ENCODE results near the gene DSG3. TPM values are rescaled to one million over a fixed set of nuclear protein-coding genes. Genes with fewer than 3 reads are reported as not detected.

DSG3 gene
- total and polyA plus RNA-seq, 10 of the 15 experiments (the other 5 are each of a cell fraction or from before 2014, with no cell fraction given), result 0.01 to 0.36 (median 0.30) TPM

DNA sequence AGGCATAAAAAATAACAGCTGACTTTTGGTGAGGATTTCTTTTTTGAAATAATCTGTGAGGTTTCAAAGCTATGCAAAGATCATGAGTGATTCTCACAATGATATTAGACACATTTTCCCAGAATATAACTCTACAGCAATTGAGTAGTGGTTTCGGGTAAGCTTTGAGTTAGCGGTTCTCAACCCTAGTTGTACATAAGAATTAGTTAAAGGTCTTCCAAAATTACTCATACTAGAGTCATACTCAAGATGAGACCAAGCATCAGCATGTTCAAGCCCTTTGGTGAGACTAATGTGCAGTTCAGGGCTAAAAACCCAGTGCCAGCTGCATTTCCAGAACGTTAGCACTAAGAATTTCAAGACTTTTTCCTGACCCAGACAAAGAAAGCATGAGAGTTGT is 39.9 kb upstream of the DSG3 start (continued):
- no peak for TF ChIP-seq ATF3 (IDR thresholded peaks at IDR 0.05; ENCODE audit: borderline replicate concordance, extremely low read depth, low read depth, low read length)
- TF ChIP-seq ZSCAN29 (IDR thresholded peaks at IDR 0.05), result no peak
- TF ChIP-seq SIX5 (IDR thresholded peaks at IDR 0.05; ENCODE audit: low read depth, low read length, severe bottlenecking), result no peak
- TF ChIP-seq FOS (IDR thresholded peaks at IDR 0.05; ENCODE audit: borderline replicate concordance, extremely low read depth, insufficient read length), result no peak
- no peak for TF ChIP-seq TCF7 (IDR thresholded peaks at IDR 0.05; ENCODE audit: borderline replicate concordance)
- TF ChIP-seq SRF (IDR thresholded peaks at IDR 0.05; ENCODE audit: low read depth in 2 of 2, low read length in 2 of 2), result no peak
- TF ChIP-seq RELB (IDR thresholded peaks at IDR 0.05; ENCODE audit: low read depth), result no peak
- no peak for TF ChIP-seq POLR2AphosphoS2 (IDR thresholded peaks at IDR 0.05; ENCODE audit: low read depth, low read length)
- no peak for TF ChIP-seq SREBF1 (IDR thresholded peaks at IDR 0.05; ENCODE audit: low read length)
- peak; percentile 62 for TF ChIP-seq JUNB (IDR thresholded peaks at IDR 0.05)
- no peak for TF ChIP-seq YBX1 (IDR thresholded peaks at IDR 0.05)
- TF ChIP-seq BHLHE40 (IDR thresholded peaks at IDR 0.05; ENCODE audit: borderline replicate concordance in 1 of 2, low read depth in 2 of 2, low read length in 1 of 2), result no peak
- TF ChIP-seq TCF12 (IDR thresholded peaks at IDR 0.05; ENCODE audit: low read depth, low read length), result no peak
- TF ChIP-seq NFIC (IDR thresholded peaks at IDR 0.05; ENCODE audit: low read depth, low read length), result 0 out of 2 replicates have a peak, but pooled peaks have one; percentile 52
- TF ChIP-seq SUPT20H (IDR thresholded peaks at IDR 0.05; ENCODE audit: borderline replicate concordance, control insufficient read depth, low read depth, low read length), result no peak
- TF ChIP-seq RAD21 (IDR thresholded peaks at IDR 0.05; ENCODE audit: insufficient read depth, low read depth, low read length), result no peak
- no peak for TF ChIP-seq SUZ12 (IDR thresholded peaks at IDR 0.05; ENCODE audit: unreplicated experiment)
- no peak for TF ChIP-seq JUND (IDR thresholded peaks at IDR 0.05; ENCODE audit: low read depth, low read length)
- no peak for TF ChIP-seq BRCA1 (IDR thresholded peaks at IDR 0.05; ENCODE audit: low read depth, low read length)

Measured in GM12878 (cell line).